Progenitor cell of endocrine pancreas (in vitro differentiated cells): Measurements from ENCODE around the gene RSBN1. TPM values are rescaled to one million over a fixed set of nuclear protein-coding genes. Genes with fewer than 3 reads are reported as not detected.

ENCODE experiments used
- DNase-seq: peaks from one replicate; pipeline ENCODE4 v3.0.0; 2021; ENCODE audit warnings: low spot score; ENCODE audit not compliant: unreplicated experiment
- H3K27ac Mint-ChIP-seq: 2 replicates; pipeline ENCODE4 v1.8.0; 2021; ENCODE audit warnings: mild to moderate bottlenecking, moderate library complexity, mixed read lengths
- H3K27me3 Mint-ChIP-seq: 2 replicates; pipeline ENCODE4 v1.8.0; 2021; ENCODE audit warnings: mixed read lengths
- H3K36me3 Mint-ChIP-seq: 2 replicates; pipeline ENCODE4 v1.8.0; 2022; ENCODE audit warnings: mixed read lengths; ENCODE audit not compliant: insufficient read depth
- H3K4me1 Mint-ChIP-seq: 2 replicates; pipeline ENCODE4 v1.8.0; 2021; ENCODE audit warnings: low read depth, mixed read lengths
- H3K4me3 Mint-ChIP-seq: 2 replicates; pipeline ENCODE4 v1.8.0; 2021; ENCODE audit warnings: low read depth, mild to moderate bottlenecking, moderate library complexity, mixed read lengths
- H3K9me3 Mint-ChIP-seq: 2 replicates; pipeline ENCODE4 v1.8.0; 2021; ENCODE audit warnings: low read depth, mixed read lengths
- total RNA-seq: library from RNA; stranded (reverse); gene quantifications from 2 replicates; pipeline ENCODE4 v1.2.1, GENCODE V29; 2021
- TF ChIP-seq, protein P1 (sequence below): fragments of 200-600 bp; sonication (generic); IDR thresholded peaks from one replicate; pipeline ENCODE4 v1.5.0; 2021; ENCODE audit warnings: antibody characterized with exemption, mild to moderate bottlenecking; ENCODE audit not compliant: unreplicated experiment

RSBN1 gene
- total RNA-seq, 1 donor from 2014 or later: 25.9 TPM

DNA sequence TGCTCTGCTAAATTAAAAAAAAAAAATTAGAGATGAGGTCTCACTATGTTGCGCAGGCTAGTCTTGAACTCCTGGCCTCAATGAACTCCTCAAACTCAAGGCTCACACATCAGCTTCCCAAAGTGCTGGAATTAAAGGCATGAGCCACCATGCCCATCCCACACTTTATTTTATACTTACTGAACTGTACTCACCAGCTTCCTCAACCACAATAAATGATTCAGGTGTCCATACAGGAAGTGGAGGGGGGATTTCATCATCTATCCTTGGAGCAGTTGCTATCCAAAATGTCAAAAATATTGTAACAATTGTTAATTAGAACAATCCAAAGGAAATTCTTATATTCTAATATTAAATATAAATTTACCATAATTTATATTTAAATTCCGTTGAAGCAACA, 22.4 kb upstream of the RSBN1 start:
- Mint-ChIP-seq H3K4me1 (no peaks in the 10 kb centered on the region), H3K9me3 (no peaks in the 10 kb centered on the region), H3K27ac (no peak overlapping the region), H3K4me3 (no peak overlapping the region), H3K27me3 (peaks cover 10% of the 10 kb centered on the region), H3K36me3 (no peaks in the 10 kb centered on the region)
- TF ChIP-seq, protein P1, sequence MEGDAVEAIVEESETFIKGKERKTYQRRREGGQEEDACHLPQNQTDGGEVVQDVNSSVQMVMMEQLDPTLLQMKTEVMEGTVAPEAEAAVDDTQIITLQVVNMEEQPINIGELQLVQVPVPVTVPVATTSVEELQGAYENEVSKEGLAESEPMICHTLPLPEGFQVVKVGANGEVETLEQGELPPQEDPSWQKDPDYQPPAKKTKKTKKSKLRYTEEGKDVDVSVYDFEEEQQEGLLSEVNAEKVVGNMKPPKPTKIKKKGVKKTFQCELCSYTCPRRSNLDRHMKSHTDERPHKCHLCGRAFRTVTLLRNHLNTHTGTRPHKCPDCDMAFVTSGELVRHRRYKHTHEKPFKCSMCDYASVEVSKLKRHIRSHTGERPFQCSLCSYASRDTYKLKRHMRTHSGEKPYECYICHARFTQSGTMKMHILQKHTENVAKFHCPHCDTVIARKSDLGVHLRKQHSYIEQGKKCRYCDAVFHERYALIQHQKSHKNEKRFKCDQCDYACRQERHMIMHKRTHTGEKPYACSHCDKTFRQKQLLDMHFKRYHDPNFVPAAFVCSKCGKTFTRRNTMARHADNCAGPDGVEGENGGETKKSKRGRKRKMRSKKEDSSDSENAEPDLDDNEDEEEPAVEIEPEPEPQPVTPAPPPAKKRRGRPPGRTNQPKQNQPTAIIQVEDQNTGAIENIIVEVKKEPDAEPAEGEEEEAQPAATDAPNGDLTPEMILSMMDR: no peak
- no peak for DNase-seq

DNA sequence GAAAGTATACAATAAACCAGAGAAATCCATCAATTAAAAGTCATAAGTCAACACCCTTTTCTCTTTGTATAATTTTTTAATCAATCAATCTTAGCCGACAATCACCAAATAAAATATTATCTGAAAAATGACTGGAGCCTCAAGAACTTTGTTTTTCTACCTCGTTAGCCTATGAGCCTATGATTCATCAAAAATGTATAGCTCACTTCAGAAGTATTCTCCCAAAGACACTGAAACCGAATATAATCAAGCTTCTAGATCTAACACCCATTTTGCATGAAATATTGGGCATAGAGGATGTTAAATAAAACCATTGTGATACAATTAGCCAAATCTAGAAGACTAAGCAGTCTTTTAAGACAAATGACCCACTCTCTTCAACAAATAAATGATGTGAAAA, 17.8 kb upstream of the RSBN1 start:
- no peaks in the 10 kb centered on the region for H3K9me3 Mint-ChIP-seq
- H3K36me3 Mint-ChIP-seq: no peaks in the 10 kb centered on the region
- no peaks in the 10 kb centered on the region for H3K4me1 Mint-ChIP-seq
- no peak overlapping the region for H3K4me3 Mint-ChIP-seq
- TF ChIP-seq, protein P1: no peak
- DNase-seq: no peak
- no peak overlapping the region for H3K27ac Mint-ChIP-seq
- peaks cover 10% of the 10 kb centered on the region for H3K27me3 Mint-ChIP-seq

DNA sequence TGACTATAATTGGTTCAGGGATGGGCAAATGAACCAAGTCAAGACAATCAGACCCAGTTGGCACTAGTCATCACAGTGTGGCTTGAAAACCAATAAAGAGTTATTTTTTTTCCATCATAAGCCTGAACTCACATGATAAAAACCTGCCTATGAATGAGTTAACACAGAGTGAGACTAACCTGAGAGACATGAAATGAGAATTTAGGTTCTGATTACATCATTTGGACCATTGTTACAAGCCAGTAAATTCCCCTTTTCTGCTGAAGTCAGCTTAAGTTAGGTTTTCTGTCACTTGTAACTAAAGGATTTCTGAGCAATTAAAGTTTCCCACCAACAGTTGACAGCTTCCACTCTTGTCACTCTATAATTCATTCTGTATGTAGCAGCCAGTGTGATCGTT, 9.6 kb upstream of the RSBN1 start:
- TF ChIP-seq, protein P1: no peak
- Mint-ChIP-seq H3K27ac (no peak overlapping the region), H3K4me3 (no peak overlapping the region), H3K36me3 (no peaks in the 10 kb centered on the region), H3K9me3 (no peaks in the 10 kb centered on the region), H3K27me3 (no peaks in the 10 kb centered on the region), H3K4me1 (no peaks in the 10 kb centered on the region)
- DNase-seq: no peak

DNA sequence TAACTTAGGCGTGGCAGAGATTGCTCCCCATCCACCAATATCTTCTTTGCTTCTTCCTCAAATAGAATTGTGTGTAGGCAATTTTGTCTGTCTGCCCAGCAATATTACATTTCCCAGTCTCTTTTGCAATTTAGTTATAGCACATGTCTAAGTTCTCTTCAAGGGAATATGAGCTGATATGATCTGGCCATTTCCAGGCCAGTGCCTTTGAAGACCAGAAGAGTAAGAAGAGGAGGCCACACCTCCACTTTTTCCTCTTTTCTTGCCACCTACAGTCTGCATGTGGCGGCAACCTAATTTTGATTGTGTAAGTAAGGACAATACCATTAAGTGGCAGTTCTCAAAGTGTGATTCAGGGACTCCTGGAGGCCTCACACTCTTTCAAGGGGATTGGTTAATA, 6.3 kb upstream of the RSBN1 start:
- no peak overlapping the region for H3K27ac Mint-ChIP-seq
- H3K4me3 Mint-ChIP-seq: no peak overlapping the region
- H3K9me3 Mint-ChIP-seq: no peaks in the 10 kb centered on the region
- no peaks in the 10 kb centered on the region for H3K36me3 Mint-ChIP-seq
- TF ChIP-seq, protein P1: no peak
- no peaks in the 10 kb centered on the region for H3K27me3 Mint-ChIP-seq
- DNase-seq: no peak
- no peaks in the 10 kb centered on the region for H3K4me1 Mint-ChIP-seq

GRCh38 chr1:113813218-113813617, 942 bp upstream of the RSBN1 start:
- H3K4me3 Mint-ChIP-seq: peak overlapping the region; percentile 98

More at GRCh38 chr1:113813218-113813617, 942 bp upstream of the RSBN1 start:
- Mint-ChIP-seq H3K9me3 (no peaks in the 10 kb centered on the region), H3K27ac (no peak overlapping the region), H3K36me3 (peaks cover 3% of the 10 kb centered on the region), H3K27me3 (no peaks in the 10 kb centered on the region), H3K4me1 (peaks cover 13% of the 10 kb centered on the region)
- no peak for DNase-seq
- TF ChIP-seq, protein P1: no peak
